BJ (cell line): ENCODE results near the gene ZNF319. TPM values are rescaled to one million over a fixed set of nuclear protein-coding genes. Genes with fewer than 3 reads are reported as not detected.

Experiments
- CTCF ChIA-PET: fragments of 350-600 bp; formaldehyde crosslinking; extraction: SDS; loops from one replicate; lab custom pipeline; 2021; ENCODE audit warnings: antibody characterized with exemption, inconsistent platforms; lab: Yijun Ruan, JAX
- POLR2A ChIA-PET: fragments of 300-600 bp; sonication (Branson Sonifier 250); formaldehyde crosslinking; extraction: SDS; loops from one replicate; lab custom pipeline; 2021; ENCODE audit warnings: antibody characterized with exemption; lab: Charles Lee
- DNase-seq: peaks from one replicate; pipeline ENCODE4 v3.0.0-alpha.2; 2011; ENCODE audit warnings: low read depth
- H3K27me3 ChIP-seq: 2 replicates; pipeline ENCODE4 v1.6.0; 2011; ENCODE audit warnings: low read length; ENCODE audit not compliant: control insufficient read depth, insufficient read depth
- H3K36me3 ChIP-seq: 2 replicates; pipeline ENCODE4 v1.5.1; 2011; ENCODE audit warnings: low read length; ENCODE audit not compliant: control insufficient read depth, insufficient read depth
- H3K4me3 ChIP-seq: 2 replicates; pipeline ENCODE4 v1.5.1; 2011; ENCODE audit warnings: low read depth, mild to moderate bottlenecking, control low read depth, low read length
- CTCF ChIP-seq: IDR thresholded peaks from 2 replicates; pipeline ENCODE4 v1.5.1; 2011; ENCODE audit warnings: low read depth, mild to moderate bottlenecking, control low read depth, inconsistent platforms, low read length, moderate library complexity; ENCODE audit not compliant: insufficient read depth
- polyA plus RNA-seq: library from polyadenylated mRNA; depleted of rRNA; stranded (reverse); fragments of >200 nt; gene quantifications from 2 replicates; pipeline ENCODE4 v1.2.3, GENCODE V29; 2011

ZNF319 gene
- polyA plus RNA-seq, 1 experiment, result 5.8 TPM

- H3K27me3 ChIP-seq, result no peaks in the 10 kb centered on the region
- peaks cover 29% of the 10 kb centered on the region for H3K36me3 ChIP-seq
- TF ChIP-seq CTCF, result no peak
- H3K4me3 ChIP-seq, result peak overlapping the region; percentile 72
- POLR2A ChIA-PET, result no interaction called here
- no peak for DNase-seq
- CTCF ChIA-PET, result interaction anchor here (0.6 to 6.5 kb wide), 10 partner anchors 8 to 358 kb away, joined by 3 to 63 read pairs (median 3); no protein-coding TSS in a partner anchor
Observed at GRCh38 chr16:57999366-57999970, 1.0 kb downstream of the ZNF319 start.

GRCh38 chr16:57998992-57999365 is 1.5 kb downstream of the ZNF319 start:
- H3K27me3 ChIP-seq, result no peaks in the 10 kb centered on the region
- POLR2A ChIA-PET, result no interaction called here
- peaks cover 33% of the 10 kb centered on the region for H3K36me3 ChIP-seq
- TF ChIP-seq CTCF, result no peak
- CTCF ChIA-PET, result interaction anchor here (1.2 to 6.5 kb wide), 3 partner anchors 12 to 99 kb away, joined by 3 to 63 read pairs (median 57); no protein-coding TSS in a partner anchor
- DNase-seq, result no peak
- H3K4me3 ChIP-seq, result peak overlapping the region; percentile 72; the same call in 1 of the 2 replicates

GRCh38 chr16:57998486-57998885 is 2.0 kb downstream of the ZNF319 start:
- TF ChIP-seq CTCF, result no peak
- ChIA-PET CTCF (interaction anchor here (1.3 to 6.5 kb wide), 3 partner anchors 62 to 99 kb away, joined by 3 to 63 read pairs (median 57); no protein-coding TSS in a partner anchor), POLR2A (no interaction called here)
- no peak for DNase-seq
- Histone ChIP-seq H3K27me3 (no peaks in the 10 kb centered on the region), H3K4me3 (no peak overlapping the region), H3K36me3 (peaks cover 34% of the 10 kb centered on the region)

GRCh38 chr16:57997528-57998265 is 2.8 kb downstream of the ZNF319 start:
- TF ChIP-seq CTCF, result no peak
- CTCF ChIA-PET, result interaction anchor here (0.6 to 6.5 kb wide), 4 partner anchors 61 to 236 kb away, joined by 3 to 63 read pairs (median 30); no protein-coding TSS in a partner anchor
- Histone ChIP-seq H3K4me3 (no peak overlapping the region), H3K27me3 (no peaks in the 10 kb centered on the region), H3K36me3 (peaks cover 32% of the 10 kb centered on the region)
- DNase-seq, result no peak
- POLR2A ChIA-PET, result no interaction called here

GRCh38 chr16:57997176-57997527 is 3.3 kb downstream of the ZNF319 start:
- no peak for TF ChIP-seq CTCF
- Histone ChIP-seq H3K36me3 (peaks cover 32% of the 10 kb centered on the region), H3K27me3 (no peaks in the 10 kb centered on the region), H3K4me3 (no peak overlapping the region)
- CTCF ChIA-PET, result interaction anchor here (1.3 to 6.5 kb wide), 2 partner anchors 60 to 91 kb away, joined by 3 to 63 read pairs; no protein-coding TSS in a partner anchor
- no peak for DNase-seq
- POLR2A ChIA-PET, result no interaction called here
